SK-N-SH (cell line): ENCODE data around the gene CLEC3A.

Experiments used
- EP300 ChIP-seq, 2 experiments: IDR thresholded peaks; 2 replicates each; pipeline versions ENCODE4 v1.4.0 to v1.6.1; 2012; ENCODE audit warnings: borderline replicate concordance in 1 of 2, low read depth in 1 of 2, low read length in 1 of 2
- TF ChIP-seq, protein P1 (sequence below): fragments of 200-600 bp; sonication (generic); IDR thresholded peaks from 2 replicates; pipeline ENCODE4 v1.6.1; 2017; ENCODE audit warnings: antibody characterized with exemption, mild to moderate bottlenecking, moderate library complexity

DNA sequence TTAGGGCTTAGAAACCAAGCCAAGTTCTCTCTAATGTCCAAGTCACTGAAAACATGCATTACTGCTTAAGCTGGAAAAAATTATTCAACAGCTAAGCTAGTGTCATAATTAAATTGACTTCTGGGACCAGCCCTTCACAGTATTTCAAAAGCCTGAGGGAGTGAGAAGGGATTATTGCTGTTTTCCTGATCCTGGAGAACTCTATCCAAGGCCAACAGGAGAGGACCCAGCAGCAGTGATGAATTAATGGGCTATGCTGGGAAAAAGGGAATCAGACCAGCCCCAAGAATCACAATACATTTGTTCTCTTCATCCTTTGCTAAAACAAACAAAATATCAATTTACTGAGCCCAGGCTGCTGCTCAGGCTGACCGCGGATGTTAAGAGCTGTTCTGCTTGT, 34.5 kb upstream of the CLEC3A start:
- TF ChIP-seq EP300 (IDR thresholded peaks at IDR 0.05; ENCODE audit: borderline replicate concordance in 1 of 2, low read depth in 1 of 2, low read length in 1 of 2): no peak
- TF ChIP-seq, protein P1, sequence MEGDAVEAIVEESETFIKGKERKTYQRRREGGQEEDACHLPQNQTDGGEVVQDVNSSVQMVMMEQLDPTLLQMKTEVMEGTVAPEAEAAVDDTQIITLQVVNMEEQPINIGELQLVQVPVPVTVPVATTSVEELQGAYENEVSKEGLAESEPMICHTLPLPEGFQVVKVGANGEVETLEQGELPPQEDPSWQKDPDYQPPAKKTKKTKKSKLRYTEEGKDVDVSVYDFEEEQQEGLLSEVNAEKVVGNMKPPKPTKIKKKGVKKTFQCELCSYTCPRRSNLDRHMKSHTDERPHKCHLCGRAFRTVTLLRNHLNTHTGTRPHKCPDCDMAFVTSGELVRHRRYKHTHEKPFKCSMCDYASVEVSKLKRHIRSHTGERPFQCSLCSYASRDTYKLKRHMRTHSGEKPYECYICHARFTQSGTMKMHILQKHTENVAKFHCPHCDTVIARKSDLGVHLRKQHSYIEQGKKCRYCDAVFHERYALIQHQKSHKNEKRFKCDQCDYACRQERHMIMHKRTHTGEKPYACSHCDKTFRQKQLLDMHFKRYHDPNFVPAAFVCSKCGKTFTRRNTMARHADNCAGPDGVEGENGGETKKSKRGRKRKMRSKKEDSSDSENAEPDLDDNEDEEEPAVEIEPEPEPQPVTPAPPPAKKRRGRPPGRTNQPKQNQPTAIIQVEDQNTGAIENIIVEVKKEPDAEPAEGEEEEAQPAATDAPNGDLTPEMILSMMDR: no peak
